Measurements from ENCODE around the gene ETF1. TPM values are rescaled to one million over a fixed set of nuclear protein-coding genes. Genes with fewer than 3 reads are reported as not detected.

ETF1 gene
- total RNA-seq, 2 experiments from 2014 or later = 66.7 to 123 TPM

DNA sequence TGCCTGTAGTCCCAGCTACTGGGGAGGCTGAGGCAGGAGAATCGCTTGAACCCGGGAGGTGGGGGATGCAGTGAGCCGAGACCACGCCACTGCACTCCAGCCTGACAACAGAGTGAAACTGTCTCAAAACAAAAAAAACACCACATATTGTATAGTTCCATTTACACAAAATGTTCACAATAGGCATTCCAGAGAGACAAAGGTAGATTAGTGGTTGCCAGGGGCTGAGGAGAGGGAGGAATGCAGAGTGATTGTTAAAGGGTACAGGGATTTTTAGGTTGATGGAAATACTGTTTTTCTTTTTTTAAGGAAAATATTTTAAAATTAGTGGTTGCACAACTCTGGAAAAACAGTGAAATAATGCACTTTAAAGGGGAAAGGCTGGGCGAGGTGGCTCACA lies 19.6 kb downstream of the ETF1 start:
- TF ChIP-seq EZH2phosphoT487 (IDR thresholded peaks at IDR 0.05; ENCODE audit: borderline replicate concordance, low read depth, low read length) = no peak
- TF ChIP-seq, protein P1, sequence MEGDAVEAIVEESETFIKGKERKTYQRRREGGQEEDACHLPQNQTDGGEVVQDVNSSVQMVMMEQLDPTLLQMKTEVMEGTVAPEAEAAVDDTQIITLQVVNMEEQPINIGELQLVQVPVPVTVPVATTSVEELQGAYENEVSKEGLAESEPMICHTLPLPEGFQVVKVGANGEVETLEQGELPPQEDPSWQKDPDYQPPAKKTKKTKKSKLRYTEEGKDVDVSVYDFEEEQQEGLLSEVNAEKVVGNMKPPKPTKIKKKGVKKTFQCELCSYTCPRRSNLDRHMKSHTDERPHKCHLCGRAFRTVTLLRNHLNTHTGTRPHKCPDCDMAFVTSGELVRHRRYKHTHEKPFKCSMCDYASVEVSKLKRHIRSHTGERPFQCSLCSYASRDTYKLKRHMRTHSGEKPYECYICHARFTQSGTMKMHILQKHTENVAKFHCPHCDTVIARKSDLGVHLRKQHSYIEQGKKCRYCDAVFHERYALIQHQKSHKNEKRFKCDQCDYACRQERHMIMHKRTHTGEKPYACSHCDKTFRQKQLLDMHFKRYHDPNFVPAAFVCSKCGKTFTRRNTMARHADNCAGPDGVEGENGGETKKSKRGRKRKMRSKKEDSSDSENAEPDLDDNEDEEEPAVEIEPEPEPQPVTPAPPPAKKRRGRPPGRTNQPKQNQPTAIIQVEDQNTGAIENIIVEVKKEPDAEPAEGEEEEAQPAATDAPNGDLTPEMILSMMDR (conservative IDR thresholded peaks at IDR 0.05; ENCODE audit: low read length) = no peak
- ChIA-PET CTCF (ENCODE audit: unreplicated experiment) (no interaction called here), POLR2A (no interaction called here)
- Histone ChIP-seq H3K9me2 (ENCODE audit: insufficient read depth, low read length) (no peaks in the 10 kb centered on the region), H3K4me2 (ENCODE audit: low read length) (no peak overlapping the region), H3K4me1 (ENCODE audit: insufficient read depth, low read length, poor library complexity, severe bottlenecking) (no peaks in the 10 kb centered on the region), H3K79me2 (ENCODE audit: insufficient read depth, low read depth, low read length) (peaks cover 94% of the 10 kb centered on the region), H3K36me3 (ENCODE audit: insufficient read depth, low read length) (peaks cover 89% of the 10 kb centered on the region), H3K9me3 (ENCODE audit: low read length) (no peaks in the 10 kb centered on the region), H3K4me3 (ENCODE audit: low read depth, low read length, poor library complexity, severe bottlenecking) (no peak overlapping the region), H4K20me1 (ENCODE audit: insufficient read depth, low read length) (no peaks in the 10 kb centered on the region), H3K27ac (ENCODE audit: low read depth, low read length, poor library complexity, severe bottlenecking) (no peak overlapping the region), H2AFZ (ENCODE audit: low read length) (no peak overlapping the region)
- no peak for DNase-seq (ENCODE audit: low spot score)
- no TSS peak for BruUV-seq (replicated peaks)
- intact Hi-C loops (cut with micrococcal nuclease; ENCODE audit: unreplicated experiment) = no loop called here

DNA sequence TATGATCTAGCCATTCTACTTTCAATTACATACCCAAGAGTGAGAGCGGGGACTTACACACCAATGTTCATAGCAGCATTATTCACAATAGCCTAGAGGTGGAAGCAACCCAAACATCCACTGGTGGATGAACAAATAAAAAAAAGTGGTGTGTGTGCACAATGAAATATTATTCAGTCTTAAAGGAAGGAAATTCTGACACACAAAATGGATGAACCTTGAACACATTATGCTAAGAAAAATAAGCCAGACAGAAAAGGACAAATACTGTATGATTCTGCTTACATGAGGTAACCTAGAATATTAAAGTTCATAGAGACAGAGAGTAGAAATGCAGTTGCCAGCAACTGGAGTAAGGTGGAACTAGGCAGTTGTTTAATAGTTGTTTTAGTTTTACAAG lies 22.1 kb downstream of the ETF1 start:
- Histone ChIP-seq H3K27ac (ENCODE audit: low read depth, low read length, poor library complexity, severe bottlenecking) (no peak overlapping the region), H3K4me3 (ENCODE audit: low read depth, low read length, poor library complexity, severe bottlenecking) (no peak overlapping the region), H3K36me3 (ENCODE audit: insufficient read depth, low read length) (peaks cover 91% of the 10 kb centered on the region), H3K9me3 (ENCODE audit: low read length) (no peaks in the 10 kb centered on the region), H3K4me1 (ENCODE audit: insufficient read depth, low read length, poor library complexity, severe bottlenecking) (no peaks in the 10 kb centered on the region), H3K4me2 (ENCODE audit: low read length) (no peak overlapping the region), H3K79me2 (ENCODE audit: insufficient read depth, low read depth, low read length) (peaks cover 81% of the 10 kb centered on the region), H4K20me1 (ENCODE audit: insufficient read depth, low read length) (peaks cover 4% of the 10 kb centered on the region; the same call in 1 of the 2 replicates), H2AFZ (ENCODE audit: low read length) (no peak overlapping the region), H3K9me2 (ENCODE audit: insufficient read depth, low read length) (no peaks in the 10 kb centered on the region)
- POLR2A ChIA-PET = interaction anchor here (0.6 kb wide), 1 partner anchor 109 kb away, joined by 3 read pairs; no protein-coding TSS in a partner anchor
- BruUV-seq (replicated peaks) = no TSS peak
- TF ChIP-seq, protein P1 (conservative IDR thresholded peaks at IDR 0.05; ENCODE audit: low read length) = no peak
- no peak for TF ChIP-seq EZH2phosphoT487 (IDR thresholded peaks at IDR 0.05; ENCODE audit: borderline replicate concordance, low read depth, low read length)
- CTCF ChIA-PET (ENCODE audit: unreplicated experiment) = no interaction called here
- intact Hi-C loops (cut with micrococcal nuclease; ENCODE audit: unreplicated experiment) = no loop called here
- DNase-seq (ENCODE audit: low spot score) = no peak

DNA sequence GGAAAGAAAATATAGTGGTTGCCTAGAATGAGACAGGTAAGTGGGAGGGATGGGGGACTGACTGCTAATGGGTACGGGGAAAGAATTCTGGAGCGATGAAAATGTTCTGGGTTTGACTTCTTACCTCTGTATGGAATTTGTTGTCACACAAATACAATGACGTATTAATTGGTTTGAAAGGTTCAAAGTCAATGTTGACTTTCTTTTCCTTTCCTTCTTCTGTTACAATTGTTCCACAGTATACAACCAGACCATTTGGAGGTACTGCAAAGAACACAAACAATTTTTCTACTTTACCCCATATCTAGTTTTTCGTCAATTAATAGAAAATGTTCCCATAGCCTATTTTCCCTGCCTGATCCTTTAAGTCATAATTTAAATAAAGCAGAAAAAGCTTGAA lies 25.6 kb downstream of the ETF1 start:
- Histone ChIP-seq H3K9me2 (ENCODE audit: insufficient read depth, low read length) (no peaks in the 10 kb centered on the region), H2AFZ (ENCODE audit: low read length) (no peak overlapping the region), H3K4me1 (ENCODE audit: insufficient read depth, low read length, poor library complexity, severe bottlenecking) (no peaks in the 10 kb centered on the region), H3K9me3 (ENCODE audit: low read length) (no peaks in the 10 kb centered on the region), H3K4me3 (ENCODE audit: low read depth, low read length, poor library complexity, severe bottlenecking) (no peak overlapping the region), H4K20me1 (ENCODE audit: insufficient read depth, low read length) (peaks cover 4% of the 10 kb centered on the region; the same call in 1 of the 2 replicates), H3K36me3 (ENCODE audit: insufficient read depth, low read length) (peaks cover 94% of the 10 kb centered on the region), H3K27ac (ENCODE audit: low read depth, low read length, poor library complexity, severe bottlenecking) (no peak overlapping the region), H3K79me2 (ENCODE audit: insufficient read depth, low read depth, low read length) (peaks cover 46% of the 10 kb centered on the region), H3K4me2 (ENCODE audit: low read length) (no peak overlapping the region)
- intact Hi-C loops (cut with micrococcal nuclease; ENCODE audit: unreplicated experiment) = no loop called here
- no TSS peak for BruUV-seq (replicated peaks)
- TF ChIP-seq, protein P1 (conservative IDR thresholded peaks at IDR 0.05; ENCODE audit: low read length) = no peak
- TF ChIP-seq EZH2phosphoT487 (IDR thresholded peaks at IDR 0.05; ENCODE audit: borderline replicate concordance, low read depth, low read length) = no peak
- ChIA-PET CTCF (ENCODE audit: unreplicated experiment) (no interaction called here), POLR2A (no interaction called here)
- no peak for DNase-seq (ENCODE audit: low spot score)
